ENCODE data around the gene LMO7. TPM values are rescaled to one million over a fixed set of nuclear protein-coding genes. Genes with fewer than 3 reads are reported as not detected.
A peak's percentile ranks its signal among the peaks of the same experiment; 100 is the strongest.

LMO7 gene
- total and polyA plus RNA-seq, 2 of the 8 experiments (the other 6 are each of a cell fraction or from before 2014, with no cell fraction given) = 8.1 to 28.3 TPM

DNA sequence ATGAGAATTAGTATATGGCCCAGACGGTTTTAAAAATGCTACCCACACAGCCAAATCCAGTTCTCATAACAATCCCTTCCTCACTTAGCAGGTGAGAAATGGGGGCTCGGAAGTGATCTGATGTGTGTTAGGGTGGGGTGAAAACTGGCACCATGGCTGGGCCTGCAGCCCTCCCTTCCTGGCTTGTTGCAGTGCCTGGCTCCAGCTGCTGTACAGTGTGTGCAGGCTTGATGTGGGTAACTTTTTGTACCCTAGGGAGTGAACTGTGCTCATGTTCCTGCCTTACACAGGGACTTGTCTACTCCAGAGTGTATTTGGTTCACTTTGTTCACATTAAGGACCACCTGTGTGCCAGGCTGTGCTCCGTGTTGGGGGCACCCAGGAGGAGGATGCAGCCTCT is 177.2 kb downstream of the LMO7 start:
- ChIA-PET POLR2A (ENCODE audit: partially characterized antibody) (no interaction called here), CTCF (ENCODE audit: partially characterized antibody) (interaction anchor here (0.8 to 1.0 kb wide), 2 partner anchors 56 to 118 kb away, joined by 3 to 4 read pairs; no protein-coding TSS in a partner anchor)
- H3K23me2 ChIP-seq (ENCODE audit: low read depth, low read length) = no peaks in the 10 kb centered on the region; the same call in 1 of the 2 replicates
- H2BK20ac ChIP-seq (ENCODE audit: low read length) = no peak overlapping the region
- peak overlapping the region; percentile 15; the same call in 1 of the 2 replicates for H3K18ac ChIP-seq (ENCODE audit: extremely low read depth, low read length)
- H2AK5ac ChIP-seq (ENCODE audit: low read depth, low read length) = 0 out of 2 replicates have a peak overlapping the region, but pooled peaks have one; percentile 49
- no peak overlapping the region for H3K56ac ChIP-seq (replicated peaks; ENCODE audit: insufficient read length, low read depth, low read length)
- peak overlapping the region; percentile 14 for H4K91ac ChIP-seq (replicated peaks; ENCODE audit: insufficient read length, low read length)
- no peaks in the 10 kb centered on the region for H3K79me1 ChIP-seq (ENCODE audit: low read depth, low read length)
- no peak overlapping the region for H3K27ac ChIP-seq (ENCODE audit: low read depth, low read length)
- no peak overlapping the region for H3K4me3 ChIP-seq (ENCODE audit: extremely low read depth in 1 of 4, insufficient read depth in 2 of 4, low read depth in 3 of 4, low read length in 4 of 4)
- no peaks in the 10 kb centered on the region for H3K27me3 ChIP-seq (replicated peaks in 1 of 4; ENCODE audit: control insufficient read depth in 3 of 4, extremely low read depth in 1 of 4, insufficient read depth in 3 of 4, low read length in 3 of 4)
- 95% methylated on average over 3 of the region's 3 CpGs; no CpG with 5 or more reads in 1 of the 2 experiments for WGBS, 2 experiments (ENCODE audit: extremely low coverage in 1 of 2, insufficient coverage in 1 of 2, insufficient read length in 1 of 2, insufficient replicate concordance in 2 of 2, low coverage in 1 of 2, low lambda C conversion rate in 2 of 2, missing lambda C conversion rate in 1 of 2)
- no peak overlapping the region for H2BK5ac ChIP-seq (ENCODE audit: low read depth, low read length)
- H2BK120ac ChIP-seq (replicated peaks; ENCODE audit: low read depth, low read length) = no peak overlapping the region
- no peak overlapping the region for H3K9ac ChIP-seq (replicated peaks in 1 of 4; ENCODE audit: extremely low read depth in 1 of 4, low read depth in 3 of 4, low read length in 3 of 4)
- H3K23ac ChIP-seq (ENCODE audit: insufficient read length) = no peak overlapping the region
- no peak overlapping the region for H4K5ac ChIP-seq (ENCODE audit: insufficient read length, low read depth, low read length)
- H3K79me2 ChIP-seq (ENCODE audit: control insufficient read depth in 1 of 2, insufficient read depth in 2 of 2, low read length in 2 of 2) = no peaks in the 10 kb centered on the region
- H2AFZ ChIP-seq (ENCODE audit: low read length) = no peak overlapping the region
- DNase-seq (ENCODE audit: low read depth in 1 of 2, low spot score in 2 of 2) = no peak
- H3K4ac ChIP-seq (replicated peaks; ENCODE audit: insufficient read length, low read depth, low read length) = no peak overlapping the region
- H3K36me3 ChIP-seq (ENCODE audit: control insufficient read depth in 2 of 4, insufficient read depth in 4 of 4, low read length in 3 of 4) = no peaks in the 10 kb centered on the region; a peak in 1 of 8 replicates
- no peak overlapping the region; the same call in 1 of the 2 replicates for H4K8ac ChIP-seq (ENCODE audit: extremely low read depth, insufficient read depth, low read length)
- H3K4me1 ChIP-seq (replicated peaks in 1 of 4; ENCODE audit: control insufficient read depth in 3 of 4, insufficient read depth in 4 of 4, low read length in 3 of 4) = no peaks in the 10 kb centered on the region
- no peaks in the 10 kb centered on the region for H3K9me3 ChIP-seq (ENCODE audit: insufficient read depth in 2 of 2, low read depth in 1 of 2, low read length in 1 of 2)
- H2BK15ac ChIP-seq (ENCODE audit: low read length) = no peak overlapping the region
- no peak overlapping the region for H3K4me2 ChIP-seq (ENCODE audit: insufficient read depth in 1 of 2, low read depth in 2 of 2, low read length in 2 of 2)
- H3K14ac ChIP-seq (ENCODE audit: insufficient read length) = no peak overlapping the region
- no peaks in the 10 kb centered on the region for H4K20me1 ChIP-seq (replicated peaks in 1 of 2; ENCODE audit: control insufficient read depth in 1 of 2, insufficient read depth in 2 of 2, low read length in 2 of 2)
- peak overlapping the region; percentile 77; the same call in 1 of the 2 replicates for H2BK12ac ChIP-seq (ENCODE audit: low read depth, low read length)
- FAIRE-seq = no peak
- no peak for TF ChIP-seq RBBP5 (IDR thresholded peaks at IDR 0.05; ENCODE audit: borderline replicate concordance, low read depth, low read length)
- no peak for TF ChIP-seq GABPA (IDR thresholded peaks at IDR 0.05; ENCODE audit: borderline replicate concordance, insufficient read depth, low read length)
- TF ChIP-seq, protein P1, sequence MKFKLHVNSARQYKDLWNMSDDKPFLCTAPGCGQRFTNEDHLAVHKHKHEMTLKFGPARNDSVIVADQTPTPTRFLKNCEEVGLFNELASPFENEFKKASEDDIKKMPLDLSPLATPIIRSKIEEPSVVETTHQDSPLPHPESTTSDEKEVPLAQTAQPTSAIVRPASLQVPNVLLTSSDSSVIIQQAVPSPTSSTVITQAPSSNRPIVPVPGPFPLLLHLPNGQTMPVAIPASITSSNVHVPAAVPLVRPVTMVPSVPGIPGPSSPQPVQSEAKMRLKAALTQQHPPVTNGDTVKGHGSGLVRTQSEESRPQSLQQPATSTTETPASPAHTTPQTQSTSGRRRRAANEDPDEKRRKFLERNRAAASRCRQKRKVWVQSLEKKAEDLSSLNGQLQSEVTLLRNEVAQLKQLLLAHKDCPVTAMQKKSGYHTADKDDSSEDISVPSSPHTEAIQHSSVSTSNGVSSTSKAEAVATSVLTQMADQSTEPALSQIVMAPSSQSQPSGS (IDR thresholded peaks at IDR 0.05; ENCODE audit: low read length) = no peak
